Cerebellar nuclear complex (tissue), 1 donor: ENCODE data around the gene HOXB13.

Experiments
- DNase-seq, 2 experiments: peaks; one replicate each; lab custom pipeline; 2025; lab: John Stamatoyannopoulos, UW

HOXB13 gene

GRCh38 chr17:48704361-48705248 lies 23.9 kb downstream of the HOXB13 start:
- no peak for DNase-seq

- no peak for DNase-seq
These were observed 26.6 kb downstream of the HOXB13 start for GRCh38 chr17:48701864-48702532.

DNA sequence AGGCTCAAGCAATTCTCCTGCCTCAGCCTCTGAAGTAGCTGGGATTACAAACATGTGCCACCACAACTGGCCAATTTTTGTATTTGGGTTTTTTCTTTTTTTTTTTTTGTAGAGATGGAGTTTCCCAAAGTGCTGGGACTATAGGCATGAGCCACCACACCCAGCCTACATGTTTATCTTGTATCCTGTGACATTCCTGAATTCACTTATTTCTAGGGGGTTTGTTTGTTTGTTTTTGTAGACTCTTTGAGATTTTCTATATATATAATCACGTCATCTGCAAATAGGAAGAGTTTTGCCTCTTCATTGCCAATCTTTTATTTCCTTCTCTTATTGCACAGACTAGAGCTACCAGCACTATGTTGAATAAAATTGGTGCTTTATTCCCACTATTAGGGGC lies 35.4 kb downstream of the HOXB13 start:
- DNase-seq, result no peak

DNA sequence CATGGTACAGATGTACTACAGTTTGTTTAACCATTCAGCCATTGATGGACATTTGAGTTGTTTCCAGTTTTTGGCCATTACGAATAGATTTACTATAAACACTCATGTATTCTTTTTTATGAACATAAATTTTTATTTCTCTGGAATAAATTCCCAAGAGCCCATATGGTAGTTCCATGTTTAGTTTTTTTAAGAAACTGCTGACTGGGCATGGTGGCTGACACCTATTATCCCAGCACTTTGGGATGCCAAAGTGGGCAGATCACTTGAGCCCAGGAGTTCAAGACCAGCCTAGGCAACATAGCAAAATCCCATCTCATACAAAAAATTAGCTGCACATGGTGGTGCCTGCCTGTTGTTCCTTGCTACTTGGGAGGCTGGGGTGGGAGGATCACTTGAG lies 36.5 kb downstream of the HOXB13 start:
- DNase-seq, result no peak

DNA sequence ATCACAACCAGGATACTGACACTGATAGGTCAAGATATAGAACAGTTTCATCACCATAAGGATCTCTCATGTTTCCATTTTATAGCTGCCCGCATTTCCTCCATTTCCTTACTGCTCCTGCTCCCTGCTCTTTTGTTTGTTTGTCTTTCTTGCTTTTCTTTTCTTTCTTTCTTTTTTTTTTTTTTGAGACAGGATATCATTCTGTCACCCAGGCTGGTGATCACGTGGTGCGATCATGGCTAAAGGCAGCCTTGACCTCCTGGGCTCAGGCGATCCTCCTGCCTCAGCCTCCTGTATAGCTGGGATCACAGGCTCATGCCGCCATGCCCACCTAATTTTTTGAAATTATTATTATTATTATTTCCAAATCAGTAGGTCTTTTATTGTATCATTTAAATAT lies 37.9 kb downstream of the HOXB13 start:
- DNase-seq, result no peak

DNA sequence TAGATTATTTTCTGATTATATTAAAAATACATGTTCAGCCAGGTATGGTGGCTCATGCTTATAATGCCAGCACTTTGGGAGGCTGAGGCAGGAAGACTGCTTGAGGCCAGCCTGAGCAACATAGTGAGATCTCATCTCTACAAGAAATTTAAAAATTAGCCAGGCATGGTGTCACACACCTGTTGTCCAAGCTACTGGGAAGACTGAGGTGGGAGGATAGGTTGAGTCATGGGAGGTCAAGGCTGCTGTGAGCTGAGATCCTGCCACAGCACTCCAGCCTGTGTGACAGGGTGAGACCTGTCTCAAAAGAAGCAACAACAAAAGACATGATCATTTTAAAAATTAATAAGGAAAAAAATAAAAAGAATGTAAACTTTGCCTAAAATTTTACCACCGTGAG lies 46.9 kb downstream of the HOXB13 start:
- no peak for DNase-seq

GRCh38 chr17:48679385-48680096 lies 49.0 kb downstream of the HOXB13 start:
- no peak for DNase-seq

DNA sequence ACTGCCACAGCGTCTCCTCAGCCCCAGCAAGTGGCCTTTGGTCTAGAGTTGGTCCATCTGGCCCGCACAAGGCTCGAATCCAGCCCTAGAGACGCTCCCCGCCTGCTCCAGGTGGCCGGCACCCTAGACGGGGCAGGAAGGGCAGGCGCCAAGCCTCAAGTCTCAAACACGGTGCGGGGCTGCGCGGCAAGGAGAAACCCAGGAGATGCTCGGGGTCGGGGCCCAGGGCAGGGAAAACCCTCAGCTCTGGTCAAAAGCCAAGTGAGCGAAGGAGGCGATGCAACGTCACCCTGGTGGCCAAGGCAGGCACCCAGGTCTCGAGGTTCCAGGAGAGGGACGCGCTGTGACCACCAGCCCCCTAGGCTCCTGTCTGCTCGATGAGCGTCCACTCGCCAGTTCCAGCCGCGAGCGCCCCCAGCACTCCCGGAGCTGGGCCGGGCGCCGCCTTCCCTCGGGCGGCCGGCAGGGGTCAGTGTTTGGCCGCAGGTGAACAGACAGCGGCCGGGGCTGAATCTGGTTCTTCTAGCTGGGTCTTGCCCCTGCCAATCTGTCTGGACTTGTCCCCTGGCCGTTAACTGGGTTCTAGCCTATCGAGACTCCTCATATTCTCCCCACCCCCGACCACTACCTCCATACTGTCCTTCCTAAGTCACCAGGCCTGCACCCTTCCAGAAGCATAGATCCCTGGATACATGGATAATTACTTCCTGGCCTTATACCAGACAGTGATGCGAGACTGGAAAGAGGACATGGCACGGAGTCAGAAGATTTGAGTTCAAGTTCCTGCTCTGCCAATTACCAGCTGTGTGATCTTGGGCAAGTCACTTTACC lies 50.2 kb downstream of the HOXB13 start:
- DNase-seq, result no peak

GRCh38 chr17:48676963-48677558 lies 51.5 kb downstream of the HOXB13 start:
- no peak for DNase-seq
